ENCODE measurements around the gene ELMO3.

Gene ELMO3

DNA sequence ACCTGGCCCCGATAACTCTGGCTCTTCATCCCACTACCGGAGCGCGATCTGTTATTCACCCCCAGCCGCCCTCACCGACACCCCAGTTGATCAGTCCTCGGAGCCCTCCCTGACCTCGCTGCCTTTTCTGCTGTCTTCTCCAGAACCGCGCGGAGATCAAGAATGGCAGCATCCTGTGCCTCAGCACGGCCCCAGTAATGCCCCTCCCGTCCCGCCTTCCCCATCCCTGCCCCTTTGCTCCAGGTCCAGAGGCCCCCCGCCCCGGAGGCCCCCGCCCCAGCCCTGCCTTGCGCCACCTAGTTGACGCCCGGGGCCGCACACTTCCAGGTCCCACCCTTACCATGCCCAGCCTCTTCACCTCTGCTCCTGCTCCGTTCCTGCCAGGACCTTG, 872 bp downstream of the ELMO3 start:
- DNase-seq, result no peak

DNA sequence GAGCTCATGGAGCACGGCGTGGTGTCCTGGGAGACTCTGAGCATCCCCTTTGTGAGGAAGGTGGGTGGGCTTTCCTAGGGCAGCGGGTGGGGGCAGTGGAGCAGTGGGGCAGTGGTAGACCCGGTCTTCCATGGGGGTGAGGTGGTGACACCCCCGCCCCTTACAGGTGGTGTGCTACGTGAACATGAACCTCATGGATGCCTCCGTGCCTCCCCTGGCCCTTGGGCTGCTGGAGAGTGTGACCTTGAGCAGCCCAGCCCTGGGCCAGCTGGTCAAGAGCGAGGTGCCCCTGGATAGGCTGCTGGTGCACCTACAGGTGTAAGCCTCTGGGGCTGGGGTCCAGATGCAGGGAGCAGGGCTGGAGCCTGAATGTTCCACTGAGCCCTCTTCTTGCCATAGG, 1.6 kb downstream of the ELMO3 start:
- no peak for DNase-seq

DNA sequence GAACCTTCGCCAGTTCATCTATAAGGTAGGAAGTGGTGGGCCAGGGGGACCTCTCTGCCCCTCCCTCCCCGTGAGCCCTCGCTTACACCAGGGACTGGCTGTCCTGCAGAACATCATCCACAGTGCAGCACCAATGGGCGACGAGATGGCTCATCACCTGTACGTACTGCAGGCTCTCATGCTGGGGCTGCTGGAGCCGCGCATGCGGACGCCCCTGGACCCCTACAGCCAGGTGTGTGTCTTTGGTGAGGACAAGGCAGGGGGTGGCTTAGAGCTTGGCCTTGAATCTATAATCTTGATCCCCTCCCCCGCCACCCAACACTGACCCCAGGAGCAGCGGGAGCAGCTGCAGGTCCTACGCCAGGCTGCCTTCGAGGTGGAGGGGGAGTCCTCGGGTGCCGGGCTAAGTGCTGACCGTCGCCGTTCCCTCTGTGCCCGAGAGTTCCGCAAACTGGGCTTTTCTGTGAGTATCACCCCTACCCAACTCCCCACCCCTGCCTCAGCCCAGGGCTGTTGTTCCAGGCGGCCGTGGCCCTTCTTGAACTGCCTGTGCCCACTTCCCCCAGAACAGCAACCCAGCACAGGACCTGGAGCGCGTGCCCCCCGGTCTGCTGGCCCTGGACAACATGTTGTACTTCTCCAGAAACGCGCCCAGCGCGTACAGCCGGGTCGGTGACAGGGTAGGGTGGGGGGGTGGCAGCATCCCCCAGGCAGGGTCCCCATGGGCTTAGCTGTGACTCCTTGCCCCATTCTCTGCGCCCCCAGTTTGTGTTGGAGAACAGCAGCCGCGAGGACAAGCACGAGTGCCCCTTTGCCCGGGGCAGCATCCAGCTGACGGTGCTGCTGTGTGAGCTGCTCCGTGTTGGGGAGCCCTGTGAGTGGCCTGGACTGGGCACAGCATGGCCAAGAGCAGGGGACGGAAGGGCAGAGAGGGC, 2.7 kb downstream of the ELMO3 start:
- no peak for DNase-seq

DNA sequence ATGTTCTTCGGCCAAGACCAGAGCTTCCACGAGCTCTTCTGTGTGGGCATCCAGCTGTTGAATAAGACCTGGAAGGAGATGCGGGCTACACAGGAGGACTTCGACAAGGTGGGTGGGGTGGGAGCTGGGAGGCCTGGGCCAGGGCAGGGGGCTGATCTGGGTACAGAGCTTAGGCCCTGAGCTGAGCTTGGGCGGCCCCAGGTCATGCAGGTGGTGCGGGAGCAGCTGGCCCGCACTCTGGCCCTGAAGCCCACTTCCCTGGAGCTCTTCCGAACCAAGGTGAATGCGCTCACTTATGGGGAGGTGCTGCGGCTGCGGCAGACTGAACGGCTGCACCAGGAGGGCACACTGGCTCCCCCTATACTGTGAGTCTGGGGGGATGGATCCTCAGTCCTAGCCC, 3.5 kb downstream of the ELMO3 start:
- no peak for DNase-seq

DNA sequence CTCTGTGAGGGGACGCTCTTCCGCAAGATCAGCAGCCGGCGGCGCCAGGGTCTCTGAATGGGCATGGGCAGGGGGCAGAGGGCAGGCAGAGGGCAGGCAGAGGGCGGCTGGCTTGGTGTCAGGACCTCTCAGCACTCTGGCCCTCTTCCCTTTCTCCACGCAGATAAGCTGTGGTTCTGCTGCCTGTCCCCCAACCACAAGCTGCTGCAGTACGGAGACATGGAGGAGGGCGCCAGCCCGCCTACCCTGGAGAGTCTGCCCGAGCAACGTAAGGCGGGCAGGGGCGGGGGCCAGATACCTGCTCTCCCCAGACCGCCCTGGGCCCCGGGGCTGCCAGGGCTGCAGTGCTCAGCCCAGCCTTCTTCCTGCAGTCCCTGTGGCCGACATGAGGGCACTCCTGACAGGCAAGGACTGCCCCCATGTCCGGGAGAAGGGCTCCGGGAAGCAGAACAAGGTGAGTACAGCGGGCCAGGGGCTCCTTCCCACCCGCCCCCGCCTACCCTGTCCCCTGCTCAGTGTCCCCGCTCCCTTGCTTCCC, 4.1 kb downstream of the ELMO3 start:
- DNase-seq, result no peak

DNA sequence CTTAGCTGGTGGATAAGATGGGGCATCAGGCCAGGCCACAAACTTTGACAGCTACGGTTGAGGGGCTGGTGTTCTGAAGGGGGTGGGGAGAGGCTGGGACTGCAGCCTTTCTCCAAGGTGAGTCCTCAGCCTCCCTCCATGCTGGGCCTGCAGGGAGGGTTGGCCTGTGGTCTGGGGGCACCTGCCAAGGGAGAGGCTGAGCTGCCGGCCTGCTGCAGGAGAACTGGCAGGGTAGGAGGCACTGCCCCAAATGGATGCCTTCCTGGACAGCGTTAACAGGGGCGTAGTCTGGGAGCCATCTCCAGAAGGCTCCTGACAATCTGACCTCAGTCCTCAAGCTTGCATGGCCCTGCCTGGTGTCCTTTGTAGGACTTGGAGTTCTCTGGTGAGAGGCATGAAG, 5.1 kb downstream of the ELMO3 start:
- DNase-seq, result no peak

DNA sequence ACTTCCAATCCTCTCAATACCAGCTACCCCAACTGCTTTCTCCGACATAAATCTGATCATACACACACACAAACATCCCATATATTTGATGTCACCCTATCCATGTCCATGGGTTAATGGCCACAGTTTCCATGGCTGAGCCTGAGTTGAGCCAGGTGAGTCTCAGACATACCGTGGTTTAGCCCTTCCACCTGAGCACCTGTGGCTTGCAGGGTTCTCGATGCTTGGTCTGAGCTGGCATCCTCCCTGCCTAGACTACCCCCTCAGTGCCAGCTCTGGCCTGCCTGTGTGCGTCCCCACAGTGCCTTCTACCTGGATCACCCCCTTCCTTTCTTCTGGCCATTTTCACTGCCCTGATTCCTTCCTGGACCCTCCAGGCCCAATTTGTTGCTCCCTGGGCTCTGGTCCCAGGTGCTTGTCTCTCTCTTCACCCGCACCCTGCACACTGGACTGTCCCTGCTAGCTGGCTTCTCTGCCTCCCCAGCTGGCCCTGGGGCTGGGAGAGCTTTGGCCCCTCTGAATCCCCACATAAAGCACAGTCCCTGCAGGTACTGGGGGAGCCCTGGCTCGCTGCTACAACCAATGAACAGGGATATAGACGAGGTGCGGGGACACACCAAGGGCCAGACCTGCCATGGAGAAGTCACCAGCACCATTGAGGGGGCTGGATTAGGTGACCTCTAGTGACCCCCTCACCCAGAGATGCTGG, 7.4 kb downstream of the ELMO3 start:
- DNase-seq, result no peak

DNA sequence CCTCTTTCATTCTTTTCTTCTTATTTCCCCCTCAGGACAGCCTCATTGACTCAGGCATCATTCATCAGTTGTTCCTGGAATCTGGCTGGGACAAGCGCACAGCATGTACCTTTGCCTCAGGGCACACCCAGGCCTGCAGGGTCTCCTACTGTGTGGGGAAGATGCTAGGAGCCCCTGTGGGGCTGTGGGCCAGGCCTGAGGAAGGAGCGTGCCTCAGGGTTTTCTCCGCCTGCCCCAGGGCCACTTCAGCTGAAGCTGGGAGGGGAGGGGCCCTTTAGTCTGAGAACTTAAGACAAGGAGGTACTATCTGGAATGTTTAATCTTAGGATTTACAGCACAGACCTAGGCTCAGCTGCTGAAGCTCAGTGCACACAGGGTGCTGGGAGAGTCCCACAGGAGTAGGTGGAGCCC, 7.9 kb downstream of the ELMO3 start:
- DNase-seq, result no peak

DNA sequence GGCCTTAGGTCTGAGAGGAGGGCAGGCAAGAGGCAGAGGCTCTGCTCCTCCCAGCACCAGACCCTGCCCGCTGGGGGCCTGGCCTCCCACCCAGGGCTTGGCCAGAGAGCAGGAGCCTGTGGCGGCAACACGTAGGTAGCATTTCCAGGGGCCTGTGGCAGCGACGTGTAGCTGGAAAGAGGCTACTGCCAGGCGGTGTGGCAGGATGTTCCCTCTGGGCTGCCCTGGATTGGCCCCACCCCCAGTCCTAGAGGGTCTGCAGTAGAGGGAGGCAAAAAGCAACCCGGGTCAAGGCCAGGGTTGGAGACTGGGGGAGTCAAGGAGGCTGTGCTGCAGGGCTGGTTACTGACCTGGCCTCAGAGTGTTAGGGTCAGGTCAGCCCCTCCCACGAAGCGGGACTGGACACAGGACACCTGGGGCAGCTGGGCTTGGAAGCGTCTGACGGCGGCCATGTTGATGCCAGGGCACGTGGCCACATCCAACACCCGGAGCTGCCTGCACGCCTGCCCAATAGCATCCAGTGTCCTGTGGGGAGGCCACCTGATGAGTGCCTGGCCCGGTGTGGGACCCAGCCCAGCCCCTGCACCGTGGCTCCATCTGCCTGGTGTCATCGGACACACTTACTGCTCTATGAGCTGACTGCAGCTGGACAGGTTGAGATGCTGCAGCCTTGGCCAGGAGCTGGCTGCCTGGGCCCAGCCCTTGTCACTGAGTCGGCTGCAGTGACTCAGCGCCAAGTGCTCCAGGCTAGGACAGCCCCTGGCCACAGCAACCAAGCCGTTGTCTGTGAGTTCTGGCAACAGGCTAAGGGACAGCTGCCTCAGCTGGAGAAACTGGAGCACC, 8.5 kb downstream of the ELMO3 start:
- no peak for DNase-seq

DNA sequence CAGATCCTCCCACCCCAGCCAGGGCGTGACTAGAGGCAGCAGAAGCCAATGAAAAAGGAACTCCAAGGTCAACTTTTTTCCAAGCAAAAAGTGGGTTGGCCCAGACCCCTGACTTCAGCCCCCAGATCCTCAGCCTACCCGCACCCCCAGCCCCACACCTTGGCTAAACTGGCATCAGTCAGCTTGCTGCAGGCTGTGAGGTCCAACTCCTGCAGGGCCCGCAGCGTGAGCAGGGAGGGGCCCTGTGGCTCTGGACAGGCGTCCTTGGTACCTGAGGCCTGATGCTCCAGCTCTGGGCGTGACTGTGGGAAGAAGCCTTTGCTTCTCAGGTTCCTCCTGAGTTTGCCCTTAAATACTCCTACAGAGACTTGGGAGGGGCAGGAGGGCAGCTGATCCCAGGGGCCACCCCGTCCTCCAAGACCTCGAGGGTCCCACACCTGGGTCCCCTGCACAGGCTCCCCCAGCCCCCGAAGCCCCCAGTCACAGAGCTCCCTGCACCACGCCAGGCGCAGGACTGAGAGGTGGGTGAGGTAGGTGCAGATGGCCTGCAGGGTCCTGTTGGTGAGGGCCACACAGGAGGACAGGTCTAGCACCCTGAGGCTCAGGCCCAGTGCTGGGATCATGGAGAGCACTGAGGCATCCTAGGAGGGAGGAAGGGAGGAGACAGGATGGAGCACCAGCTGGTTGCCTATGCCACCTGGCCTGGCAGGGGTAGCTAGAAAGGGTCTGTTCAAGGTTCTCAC, 9.4 kb downstream of the ELMO3 start:
- no peak for DNase-seq

DNA sequence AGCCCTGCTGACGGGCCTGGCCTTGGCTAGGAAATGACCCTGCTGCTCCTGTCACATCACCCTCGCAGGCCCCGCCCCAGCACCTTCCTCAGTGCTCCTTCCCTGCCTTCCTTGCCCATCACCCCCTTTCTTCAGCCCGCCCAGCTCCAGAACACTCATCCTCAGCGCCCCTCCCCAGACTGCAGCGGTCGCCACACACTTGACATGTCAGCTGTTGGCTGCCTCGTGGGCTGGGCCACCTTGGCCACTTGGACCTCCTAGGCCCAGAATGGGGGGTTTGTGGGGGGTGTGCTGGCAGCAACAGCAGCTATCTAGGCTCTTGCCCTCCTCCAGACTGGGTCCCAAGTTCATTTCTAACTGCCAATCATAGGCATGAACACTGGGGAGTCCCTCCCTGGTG, 10.6 kb downstream of the ELMO3 start:
- DNase-seq, result no peak

DNA sequence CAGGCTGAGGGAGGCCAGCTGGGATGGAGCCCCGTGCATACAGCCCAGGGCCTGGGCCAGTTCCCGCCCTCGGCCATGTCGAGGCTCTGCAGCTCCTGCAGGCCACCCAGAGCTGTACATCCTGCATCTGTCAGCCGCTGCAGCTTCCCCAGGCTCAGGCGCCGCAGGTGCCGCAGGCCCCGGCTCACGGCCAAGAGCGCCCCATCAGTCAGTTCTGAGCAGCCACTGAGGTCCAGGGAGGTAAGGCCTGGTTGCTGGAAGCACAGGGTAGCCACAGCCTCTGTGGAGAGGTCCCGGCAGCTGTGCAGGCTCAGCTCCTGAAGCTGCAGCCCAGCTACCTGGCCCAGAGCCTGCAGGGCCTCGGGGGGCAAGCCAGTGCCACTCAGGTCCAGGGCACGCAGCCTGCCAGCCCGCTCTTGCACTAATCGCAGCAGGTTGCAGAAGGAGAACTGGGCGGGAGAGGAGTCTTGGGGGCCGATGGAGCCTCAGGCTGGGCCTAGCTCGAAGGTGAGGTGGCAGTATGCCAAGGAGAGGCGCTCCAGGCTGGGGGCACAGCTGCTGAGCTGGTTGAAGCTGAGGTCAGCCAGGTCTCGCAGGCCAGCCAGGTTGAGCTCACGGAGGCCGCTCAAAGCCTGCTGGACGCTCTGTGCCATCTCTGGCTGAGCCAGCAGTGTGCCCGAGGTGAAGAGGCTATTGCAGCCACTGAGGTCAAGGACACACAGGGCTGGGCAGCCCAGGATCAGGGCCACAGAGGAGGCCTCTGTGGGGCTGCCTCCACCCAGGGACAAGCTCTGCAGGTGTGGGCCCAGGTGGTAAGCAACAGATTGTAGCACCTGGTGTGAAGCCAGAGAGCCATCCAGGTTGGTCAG, 11.4 kb downstream of the ELMO3 start:
- no peak for DNase-seq

DNA sequence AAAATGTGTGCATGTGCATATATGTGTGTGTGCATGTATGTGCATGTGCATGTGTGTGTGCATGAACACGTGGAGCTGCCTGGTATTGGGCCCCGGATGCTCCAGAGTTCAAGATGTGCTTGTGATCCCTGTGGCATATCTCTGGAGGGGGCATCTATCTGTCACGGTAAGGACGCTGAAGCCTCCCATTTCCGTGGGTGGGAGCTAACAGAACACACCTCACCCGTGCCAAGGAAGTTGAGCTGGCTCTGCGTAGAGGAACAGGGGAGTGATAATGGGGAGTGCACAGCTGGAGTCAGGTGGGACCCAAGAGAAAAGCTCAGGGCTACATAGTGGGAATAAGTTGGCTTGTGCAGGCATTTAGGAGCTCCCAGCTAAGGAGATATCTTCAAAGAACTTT, 12.7 kb downstream of the ELMO3 start:
- no peak for DNase-seq

DNA sequence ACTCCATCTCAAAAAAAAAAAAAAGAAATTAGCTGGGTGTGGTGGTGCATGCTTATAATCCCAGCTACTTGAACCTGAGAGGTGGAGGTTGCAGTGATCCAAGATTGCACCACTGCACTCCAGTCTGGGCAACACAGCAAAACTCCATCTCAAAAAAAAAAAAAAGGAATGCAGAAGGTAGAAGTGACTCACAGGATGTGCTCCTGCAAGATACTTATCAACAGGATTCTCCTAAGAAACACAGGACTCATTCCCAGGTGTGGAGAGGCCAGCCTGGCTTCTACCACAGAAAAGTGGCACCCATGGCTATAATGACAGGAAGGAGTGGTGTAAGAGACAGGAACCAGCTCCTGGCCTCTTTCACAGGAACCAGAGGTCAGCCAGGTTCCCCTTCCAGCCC, 13.8 kb downstream of the ELMO3 start:
- no peak for DNase-seq

DNA sequence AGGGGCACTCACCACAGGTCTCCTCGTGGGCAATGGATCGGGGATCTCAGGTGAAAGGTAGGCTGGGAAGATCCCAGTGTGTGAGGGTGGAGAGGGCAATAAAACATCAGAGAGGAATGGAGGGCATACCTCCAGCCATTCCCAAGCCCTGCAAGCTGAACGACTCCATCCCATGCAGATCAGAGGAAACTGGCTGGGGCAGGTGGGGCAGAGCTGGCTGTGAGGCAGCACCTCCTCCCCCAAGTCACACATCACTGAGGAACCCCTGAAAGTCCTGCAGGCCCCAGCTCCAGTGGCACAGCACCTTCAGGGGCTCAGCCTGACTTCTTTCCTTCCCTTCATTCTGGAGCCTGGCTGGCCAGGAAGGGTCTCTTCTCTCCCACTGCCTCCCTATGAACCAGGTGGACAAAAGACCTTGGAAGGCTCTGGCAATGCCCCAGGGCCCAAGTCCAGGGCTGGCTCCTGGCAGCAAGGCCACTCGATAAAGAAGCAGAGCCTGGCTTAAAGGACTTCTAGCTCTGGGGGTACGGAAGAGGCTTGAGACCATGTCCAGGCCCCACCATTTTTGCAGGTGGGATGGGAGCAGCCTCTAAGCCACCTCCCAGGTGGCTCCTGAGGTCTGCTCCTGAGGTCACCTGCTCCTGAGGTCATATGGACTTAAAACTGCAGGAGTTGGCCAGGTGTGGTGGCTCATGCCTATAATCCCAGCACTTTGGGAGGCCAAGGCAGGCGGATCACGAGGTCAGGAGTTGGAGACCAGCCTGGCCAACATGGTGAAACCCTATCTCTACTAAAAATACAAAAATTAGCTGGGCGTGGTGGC, 14.5 kb downstream of the ELMO3 start:
- no peak for DNase-seq

DNA sequence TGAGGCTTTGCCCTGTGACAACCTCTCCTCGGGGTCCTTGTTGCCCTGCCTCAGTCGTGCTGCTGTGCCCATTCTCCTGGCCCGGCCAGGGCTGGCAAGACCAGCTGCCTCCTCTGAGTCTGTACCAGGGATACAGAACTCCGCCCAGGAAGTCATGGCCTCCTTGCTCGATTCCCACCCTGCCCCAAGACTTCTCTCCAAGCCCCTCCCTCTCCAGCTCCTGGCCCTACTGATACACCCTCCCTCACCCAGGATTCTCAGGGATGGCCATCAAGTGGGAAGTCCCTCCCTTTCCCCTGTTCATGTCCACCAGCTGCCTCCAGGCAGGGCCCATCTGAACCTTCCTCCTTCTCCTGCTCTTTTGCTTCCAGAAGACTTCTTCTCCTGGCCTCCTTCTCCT, 16.8 kb downstream of the ELMO3 start:
- DNase-seq, result no peak

DNA sequence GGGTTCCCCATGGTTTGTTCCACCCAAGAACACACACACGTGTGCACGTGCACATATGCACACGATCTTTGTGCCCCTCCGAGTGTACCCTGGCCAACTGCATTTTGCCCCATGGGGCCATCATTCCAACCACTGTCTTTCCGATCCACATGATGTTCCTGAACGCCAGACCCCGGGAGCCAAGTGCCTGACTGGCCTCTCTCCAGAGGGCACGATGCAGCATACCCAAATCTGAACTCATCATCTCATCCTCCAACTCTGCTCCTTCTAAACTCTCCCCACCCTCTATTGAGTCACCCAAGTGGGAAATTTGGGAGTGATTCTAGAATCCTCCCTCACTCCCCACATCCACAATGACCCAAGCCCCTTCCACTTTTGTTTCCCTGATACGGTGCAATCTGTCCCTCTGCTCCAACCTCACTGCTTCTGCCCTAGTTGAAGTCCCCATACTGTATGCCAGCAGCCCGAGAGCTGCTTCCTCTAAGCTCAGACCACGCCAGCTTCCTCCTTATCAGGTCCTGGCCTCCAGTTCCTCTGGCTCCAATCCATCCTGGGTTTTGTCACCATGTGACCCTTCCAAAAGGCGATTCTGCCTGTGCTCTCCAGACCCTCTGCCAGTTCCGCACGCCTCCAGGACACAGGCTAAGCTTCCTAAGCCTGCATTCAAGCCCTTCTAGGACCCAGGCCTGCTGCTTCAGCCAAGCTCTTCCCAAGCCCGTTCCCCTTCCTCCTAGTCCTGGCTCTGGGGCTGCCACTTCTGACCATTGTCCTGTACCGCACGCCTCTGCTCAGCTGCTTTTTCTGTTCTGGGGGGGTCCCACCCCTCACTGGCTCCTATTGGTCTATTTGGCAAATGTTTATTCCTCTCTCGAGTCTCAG, 17.9 kb downstream of the ELMO3 start:
- DNase-seq, result no peak

DNA sequence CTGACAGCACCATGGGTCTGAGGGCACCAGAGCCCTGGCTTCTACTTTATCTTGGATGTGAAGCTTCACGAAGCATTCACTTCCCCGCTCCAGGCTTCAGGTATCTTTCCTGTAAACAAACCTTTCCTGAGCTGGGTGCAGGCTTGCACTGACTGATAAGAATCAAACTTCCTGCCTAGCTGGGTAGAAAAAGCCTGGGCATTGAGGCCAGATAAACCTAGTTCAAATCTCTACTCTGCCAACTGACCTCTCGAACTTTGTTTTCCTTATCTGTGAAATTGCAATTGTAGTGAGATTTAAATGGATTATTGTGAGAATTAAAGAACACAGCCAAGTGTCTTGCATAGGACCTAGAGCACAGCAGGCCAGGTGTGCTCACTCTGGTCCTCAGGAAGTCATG, 25.1 kb downstream of the ELMO3 start:
- DNase-seq, result no peak

DNA sequence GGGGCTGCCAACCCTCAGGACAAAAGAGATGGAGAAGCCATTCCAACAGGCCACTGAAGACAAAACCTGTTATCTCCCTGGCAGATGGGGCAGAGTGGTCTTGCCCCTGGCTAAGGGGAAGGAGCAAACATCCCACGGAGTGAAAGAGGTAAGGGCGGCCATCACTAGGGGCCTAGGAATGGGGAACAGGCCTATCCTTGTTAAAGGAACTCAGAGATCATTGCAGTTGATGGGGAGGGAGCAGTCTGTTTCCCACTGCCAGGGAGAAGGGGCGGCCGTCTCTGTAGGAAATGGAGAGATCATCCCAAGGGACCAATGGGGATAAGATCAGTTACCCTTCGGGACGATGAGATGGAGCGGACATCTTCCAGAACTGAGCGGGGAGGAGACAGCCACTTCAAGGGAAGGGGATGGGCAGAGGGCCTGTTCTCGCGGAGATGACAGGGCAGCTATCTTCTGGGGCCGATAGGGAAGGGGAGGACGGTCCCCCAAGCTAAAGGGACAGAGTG, 27.4 kb downstream of the ELMO3 start:
- no peak for DNase-seq

Data from NCI-H774 (cell line).